ENCODE measurements around the gene PHACTR4.
"Not testable (repeated sequence)": the region's sequence is repeated elsewhere in the genome, so short reads cannot be mapped to it uniquely, and the experiment has no call there.

The PHACTR4 gene

DNA sequence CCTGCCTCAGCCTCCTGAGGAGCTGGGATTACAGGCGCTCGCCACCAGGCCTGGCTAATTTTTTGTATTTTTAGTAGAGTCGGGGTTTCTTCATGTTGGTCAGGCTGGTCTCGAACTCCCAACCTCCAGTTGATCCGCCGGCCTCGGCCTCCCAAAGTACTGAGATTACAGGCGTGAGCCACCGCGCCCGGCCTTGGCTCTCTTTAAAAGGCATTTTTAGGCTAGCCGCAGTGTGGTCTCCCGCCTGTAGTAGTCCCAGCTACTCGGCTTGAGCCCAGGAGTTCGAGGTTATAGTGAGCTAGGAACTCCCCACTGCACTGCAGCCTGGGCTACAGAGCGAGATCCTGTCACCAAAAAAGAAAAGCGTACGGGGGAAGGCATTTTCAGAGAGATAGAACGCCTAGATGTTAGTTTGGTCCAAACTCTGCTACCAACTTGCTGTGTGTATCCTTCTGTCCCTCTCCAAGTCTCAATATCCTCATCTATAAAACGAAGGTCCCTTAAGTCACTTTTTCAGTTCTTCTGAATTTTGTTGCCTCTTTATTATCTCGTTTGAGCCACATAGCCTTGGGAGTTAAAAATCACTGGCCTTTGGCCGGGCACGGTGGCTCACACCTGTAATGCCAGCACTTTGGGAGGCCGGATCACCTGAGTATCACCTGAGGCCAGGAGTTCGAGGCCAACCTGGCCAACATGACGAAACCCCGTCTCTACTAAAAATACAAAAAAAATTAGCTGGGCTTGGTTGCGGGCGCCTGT, 40.0 kb upstream of the PHACTR4 start:
- peak overlapping the region; percentile 65 for H3K4me3 ChIP-seq (ENCODE audit: control insufficient read depth, low read depth, low read length)
- TF ChIP-seq, protein P1, sequence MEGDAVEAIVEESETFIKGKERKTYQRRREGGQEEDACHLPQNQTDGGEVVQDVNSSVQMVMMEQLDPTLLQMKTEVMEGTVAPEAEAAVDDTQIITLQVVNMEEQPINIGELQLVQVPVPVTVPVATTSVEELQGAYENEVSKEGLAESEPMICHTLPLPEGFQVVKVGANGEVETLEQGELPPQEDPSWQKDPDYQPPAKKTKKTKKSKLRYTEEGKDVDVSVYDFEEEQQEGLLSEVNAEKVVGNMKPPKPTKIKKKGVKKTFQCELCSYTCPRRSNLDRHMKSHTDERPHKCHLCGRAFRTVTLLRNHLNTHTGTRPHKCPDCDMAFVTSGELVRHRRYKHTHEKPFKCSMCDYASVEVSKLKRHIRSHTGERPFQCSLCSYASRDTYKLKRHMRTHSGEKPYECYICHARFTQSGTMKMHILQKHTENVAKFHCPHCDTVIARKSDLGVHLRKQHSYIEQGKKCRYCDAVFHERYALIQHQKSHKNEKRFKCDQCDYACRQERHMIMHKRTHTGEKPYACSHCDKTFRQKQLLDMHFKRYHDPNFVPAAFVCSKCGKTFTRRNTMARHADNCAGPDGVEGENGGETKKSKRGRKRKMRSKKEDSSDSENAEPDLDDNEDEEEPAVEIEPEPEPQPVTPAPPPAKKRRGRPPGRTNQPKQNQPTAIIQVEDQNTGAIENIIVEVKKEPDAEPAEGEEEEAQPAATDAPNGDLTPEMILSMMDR (IDR thresholded peaks at IDR 0.05; ENCODE audit: control insufficient read depth, insufficient read depth, low read depth, low read length, missing control alignments), result no peak
- DNase-seq (ENCODE audit: low read depth), result no peak

DNA sequence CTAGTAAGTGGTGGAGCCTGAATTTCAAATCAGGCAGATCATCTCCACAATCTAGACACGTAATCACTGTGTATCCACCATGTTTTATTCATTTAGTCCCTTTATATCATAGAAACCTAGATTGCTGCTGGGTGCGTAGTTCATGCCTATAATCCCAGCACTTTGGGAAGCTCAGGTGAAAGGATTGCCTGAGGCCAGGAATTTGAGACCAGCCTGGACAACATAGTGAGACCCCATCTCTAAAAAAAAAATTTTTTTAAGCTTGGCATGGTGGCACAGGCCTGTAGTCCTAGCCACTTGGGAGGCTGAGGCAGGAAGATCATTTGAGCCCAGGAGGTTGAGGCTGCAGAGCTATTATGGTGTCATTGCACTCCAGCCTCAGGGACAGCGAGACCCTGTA, 30.6 kb upstream of the PHACTR4 start:
- no peak overlapping the region for H3K4me3 ChIP-seq (ENCODE audit: control insufficient read depth, low read depth, low read length)
- no peak for DNase-seq (ENCODE audit: low read depth)
- TF ChIP-seq, protein P1 (IDR thresholded peaks at IDR 0.05; ENCODE audit: control insufficient read depth, insufficient read depth, low read depth, low read length, missing control alignments), result no peak

DNA sequence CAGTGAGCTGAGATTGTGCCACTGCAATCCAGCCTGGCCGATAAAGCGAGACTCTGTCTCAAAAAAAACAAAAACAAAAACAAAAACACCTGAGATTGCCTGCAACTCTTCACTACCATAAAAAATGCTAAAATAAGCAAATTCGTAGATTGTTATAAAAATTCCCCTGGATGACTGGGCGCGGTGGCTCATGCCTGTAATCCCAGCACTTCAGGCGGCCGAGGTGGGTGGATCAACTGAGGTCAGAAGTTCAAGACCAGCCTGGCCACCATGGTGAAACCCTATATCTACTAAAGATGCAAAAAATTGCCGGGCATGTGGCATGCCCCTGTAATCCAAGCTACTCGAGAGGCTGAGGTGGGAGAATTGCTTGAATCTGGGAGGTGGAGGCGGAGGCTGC, 30.0 kb upstream of the PHACTR4 start:
- no peak for DNase-seq (ENCODE audit: low read depth)
- TF ChIP-seq, protein P1 (IDR thresholded peaks at IDR 0.05; ENCODE audit: control insufficient read depth, insufficient read depth, low read depth, low read length, missing control alignments), result no peak
- H3K4me3 ChIP-seq (ENCODE audit: control insufficient read depth, low read depth, low read length), result no peak overlapping the region

DNA sequence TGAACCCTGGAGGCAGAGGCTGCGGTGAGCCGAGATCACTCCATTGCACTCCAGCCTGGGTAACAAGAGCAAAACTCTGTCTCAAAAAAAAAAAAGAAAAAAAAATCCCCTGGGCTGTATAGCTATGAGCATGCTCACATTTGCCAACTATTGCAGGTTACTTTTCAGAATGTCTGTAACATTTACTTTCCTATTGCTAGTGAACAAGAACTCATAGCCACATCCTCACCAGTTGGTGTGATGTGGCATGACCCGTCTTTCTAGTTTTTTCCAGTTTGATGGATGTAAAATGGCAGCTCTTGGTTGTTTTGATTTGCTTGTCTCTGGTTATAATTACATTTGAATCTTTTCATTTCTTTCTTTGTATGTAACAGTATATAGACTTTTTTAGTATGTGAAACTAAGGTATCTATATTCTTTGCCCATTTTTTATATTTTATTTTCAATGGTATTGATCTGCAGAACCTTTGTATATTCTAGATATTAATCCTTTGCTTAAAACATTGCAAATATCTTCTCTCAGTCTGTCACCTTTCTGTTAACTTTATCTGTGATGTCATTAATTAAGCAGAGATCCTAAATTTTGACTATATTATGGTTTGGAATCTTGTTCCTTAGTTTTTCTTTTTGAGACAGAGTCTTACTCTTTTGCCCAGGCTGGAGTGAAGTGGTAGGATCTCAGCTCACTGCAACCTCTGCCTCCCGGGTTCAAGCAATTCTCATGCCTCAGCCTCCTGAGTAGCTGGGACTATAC, 29.1 kb upstream of the PHACTR4 start:
- DNase-seq (ENCODE audit: low read depth), result no peak
- H3K4me3 ChIP-seq (ENCODE audit: control insufficient read depth, low read depth, low read length), result no peak overlapping the region
- TF ChIP-seq, protein P1 (IDR thresholded peaks at IDR 0.05; ENCODE audit: control insufficient read depth, insufficient read depth, low read depth, low read length, missing control alignments), result no peak

DNA sequence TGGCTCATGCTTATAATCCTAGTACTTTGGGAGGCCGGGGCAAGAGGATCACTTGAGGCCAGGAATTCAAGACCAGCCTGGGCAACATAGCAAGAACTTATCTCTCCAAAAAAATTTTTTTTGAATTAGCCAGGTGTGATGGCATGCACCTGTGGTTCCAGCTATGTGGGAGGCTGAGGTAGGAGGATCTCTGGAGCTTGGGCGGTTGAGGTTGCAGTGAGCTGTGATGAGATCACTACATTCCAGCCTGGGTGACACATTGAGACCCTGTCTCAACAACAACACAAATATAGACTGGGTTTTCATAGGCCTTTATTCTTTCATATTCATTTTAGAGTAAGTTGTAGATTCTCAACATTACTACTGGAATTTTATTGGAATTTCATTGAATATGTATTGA, 27.9 kb upstream of the PHACTR4 start:
- no peak overlapping the region for H3K4me3 ChIP-seq (ENCODE audit: control insufficient read depth, low read depth, low read length)
- DNase-seq (ENCODE audit: low read depth), result no peak
- TF ChIP-seq, protein P1 (IDR thresholded peaks at IDR 0.05; ENCODE audit: control insufficient read depth, insufficient read depth, low read depth, low read length, missing control alignments), result no peak

DNA sequence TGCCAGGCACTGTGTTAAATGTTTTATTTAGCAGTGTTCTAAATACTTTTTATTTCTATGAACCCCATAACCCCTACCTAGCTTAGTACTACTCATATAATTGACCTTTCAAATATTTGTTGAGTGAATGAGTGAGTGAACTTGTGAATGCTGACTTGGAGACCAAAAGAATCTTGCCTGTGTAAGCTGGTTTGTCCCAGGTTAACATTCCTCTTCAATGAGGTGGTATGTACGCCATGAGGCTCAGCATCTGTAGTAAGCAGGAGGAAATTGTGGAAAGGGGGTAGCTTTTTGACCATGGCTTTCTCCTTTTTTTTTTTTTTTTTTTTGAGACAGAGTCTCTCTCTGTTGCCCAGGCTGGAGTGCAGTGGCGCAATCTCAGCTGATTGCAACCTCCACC, 26.1 kb upstream of the PHACTR4 start:
- DNase-seq (ENCODE audit: low read depth), result no peak
- TF ChIP-seq, protein P1 (IDR thresholded peaks at IDR 0.05; ENCODE audit: control insufficient read depth, insufficient read depth, low read depth, low read length, missing control alignments), result no peak
- H3K4me3 ChIP-seq (ENCODE audit: control insufficient read depth, low read depth, low read length), result no peak overlapping the region

DNA sequence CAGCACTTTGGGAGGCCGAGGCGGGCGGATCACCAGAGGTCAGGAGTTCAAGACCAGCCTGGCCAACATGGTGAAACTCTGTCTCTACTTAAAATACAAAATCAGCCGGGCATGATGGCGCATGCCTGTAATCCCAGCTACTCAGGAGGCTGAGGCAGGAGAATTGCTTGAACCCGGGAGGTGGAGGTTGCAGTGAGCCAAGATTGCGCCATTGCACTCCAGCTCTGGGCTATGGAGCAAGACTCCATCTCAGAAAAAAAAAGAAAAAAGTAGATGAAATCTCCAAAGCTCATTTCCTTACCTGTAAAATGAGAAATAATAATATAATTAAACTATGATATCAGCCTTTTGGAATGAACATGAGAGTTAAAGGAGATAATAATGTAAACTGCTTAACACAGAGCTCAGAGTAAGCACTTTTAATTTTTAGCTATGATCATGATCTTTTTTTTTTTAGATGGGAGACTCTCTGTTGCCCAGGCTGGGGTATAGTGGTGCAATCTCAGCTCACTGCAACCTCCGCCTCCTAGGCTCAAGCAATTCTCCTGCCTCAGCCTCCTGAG, 16.2 kb upstream of the PHACTR4 start:
- DNase-seq (ENCODE audit: low read depth); H3K4me3 ChIP-seq (ENCODE audit: control insufficient read depth, low read depth, low read length): not testable (repeated sequence)
